Astrocyte of the cerebellum (primary cell): Measurements from ENCODE around the gene CDHR1.

Experiments used
- DNase-seq: peaks from one replicate; pipeline ENCODE4 v3.0.0-alpha.2; 2011; ENCODE audit warnings: low read depth
- H3K4me3 ChIP-seq: 2 replicates; pipeline ENCODE4 v1.5.1; 2011; ENCODE audit warnings: mild to moderate bottlenecking, low read depth, low read length, moderate library complexity
- CTCF ChIP-seq: IDR thresholded peaks from 2 replicates; pipeline ENCODE4 v1.5.1; 2012; ENCODE audit warnings: low read length, low read depth, moderate library complexity, mild to moderate bottlenecking; ENCODE audit errors: missing control alignments
- in situ Hi-C: cut with HindIII; loops from 2 replicates; pipeline ENCODE4 v1.10.0; 2017; ENCODE audit warnings: low sequenced_read_pairs

The CDHR1 gene

GRCh38 chr10:84263716-84264115 lies 69.4 kb downstream of the CDHR1 start:
- H3K4me3 ChIP-seq, result no peak overlapping the region
- no peak for TF ChIP-seq CTCF
- in situ Hi-C loops, result loop anchor here (25.0 kb wide), 1 partner anchor 249 kb away; no protein-coding TSS in a partner anchor
- DNase-seq, result no peak

GRCh38 chr10:84264611-84265141 lies 70.3 kb downstream of the CDHR1 start:
- TF ChIP-seq CTCF, result peak; percentile 93
- in situ Hi-C loops, result loop anchor here (25.0 kb wide), 1 partner anchor 248 kb away; no protein-coding TSS in a partner anchor
- no peak overlapping the region for H3K4me3 ChIP-seq
- DNase-seq, result peak; percentile 36

- no peak overlapping the region for H3K4me3 ChIP-seq
- no peak for TF ChIP-seq CTCF
- in situ Hi-C loops, result loop anchor here (25.0 kb wide), 1 partner anchor 247 kb away; no protein-coding TSS in a partner anchor
- DNase-seq, result no peak
Observed at GRCh38 chr10:84265418-84265817, 71.1 kb downstream of the CDHR1 start.

- no peak for DNase-seq
- in situ Hi-C loops, result loop anchor here (25.0 kb wide), 1 partner anchor 245 kb away; no protein-coding TSS in a partner anchor
- no peak overlapping the region for H3K4me3 ChIP-seq
- peak; percentile 61 for TF ChIP-seq CTCF
Observed at GRCh38 chr10:84267503-84268126, 73.3 kb downstream of the CDHR1 start.

- DNase-seq, result no peak
- TF ChIP-seq CTCF, result no peak
- in situ Hi-C loops, result loop anchor here (25.0 kb wide), 1 partner anchor 243 kb away; no protein-coding TSS in a partner anchor
Observed at GRCh38 chr10:84269162-84269561, 74.8 kb downstream of the CDHR1 start.

More at GRCh38 chr10:84269162-84269561, 74.8 kb downstream of the CDHR1 start:
- no peak overlapping the region for H3K4me3 ChIP-seq
